WTC11 (cell line): ENCODE data around the gene LEF1. TPM values are rescaled to one million over a fixed set of nuclear protein-coding genes. Genes with fewer than 3 reads are reported as not detected.

Experiments
- ATAC-seq: fragments of 200-7000 bp; cut with Tn5 transposase; 2 replicates; pipeline ENCODE4 v1.10.0; 2021; ENCODE audit warnings: mild to moderate bottlenecking, moderate library complexity
- CTCF ChIA-PET: fragments of 300-600 bp; sonication (Branson Sonifier 250); formaldehyde crosslinking; loops from one replicate; lab custom pipeline; 2021; ENCODE audit warnings: antibody characterized with exemption; lab: Charles Lee
- POLR2A ChIA-PET: fragments of 350-600 bp; sonication (Branson Sonifier 250); formaldehyde crosslinking; loops from one replicate; lab custom pipeline; 2021; ENCODE audit warnings: antibody characterized with exemption; lab: Charles Lee
- DNase-seq: peaks from one replicate; pipeline ENCODE4 v3.0.0; 2021; ENCODE audit warnings: low spot score
- H3K27ac Mint-ChIP-seq: 2 replicates; pipeline ENCODE4 v1.8.0; 2021; ENCODE audit warnings: mixed read lengths
- H3K27me3 Mint-ChIP-seq: 2 replicates; pipeline ENCODE4 v1.8.0; 2021; ENCODE audit warnings: low read depth, mild to moderate bottlenecking, moderate library complexity, mixed read lengths
- H3K36me3 Mint-ChIP-seq: 2 replicates; pipeline ENCODE4 v1.8.0; 2021; ENCODE audit warnings: mixed read lengths
- H3K4me1 Mint-ChIP-seq: 2 replicates; pipeline ENCODE4 v1.8.0; 2022; ENCODE audit warnings: mixed read lengths
- H3K4me3 Mint-ChIP-seq: 2 replicates; pipeline ENCODE4 v1.8.0; 2021; ENCODE audit warnings: mild to moderate bottlenecking, moderate library complexity, mixed read lengths
- H3K9me3 Mint-ChIP-seq: 2 replicates; pipeline ENCODE4 v1.8.0; 2021; ENCODE audit warnings: mixed read lengths
- ATF1 ChIP-seq: sonication (generic); formaldehyde crosslinking; IDR thresholded peaks from 2 replicates; pipeline ENCODE4 v1.8.1; 2023; ENCODE audit warnings: mild to moderate bottlenecking, moderate library complexity, missing genetic modification reagents
- ELF4 ChIP-seq: sonication (generic); formaldehyde crosslinking; IDR thresholded peaks from 2 replicates; pipeline ENCODE4 v1.8.1; 2022; ENCODE audit warnings: low read depth, mild to moderate bottlenecking, moderate library complexity, missing genetic modification reagents
- FOXP1 ChIP-seq: sonication (generic); formaldehyde crosslinking; IDR thresholded peaks from 2 replicates; pipeline ENCODE4 v1.8.0; 2022; ENCODE audit warnings: missing genetic modification reagents, mild to moderate bottlenecking, moderate library complexity, borderline replicate concordance
- GABPB1 ChIP-seq: sonication (generic); formaldehyde crosslinking; IDR thresholded peaks from 2 replicates; pipeline ENCODE4 v1.8.1; 2023; ENCODE audit warnings: mild to moderate bottlenecking, missing genetic modification reagents
- GTF2I ChIP-seq: fragments of 250-450 bp; sonication (Bioruptor Pico); conservative IDR thresholded peaks from 2 replicates; pipeline ENCODE4 v1.4.0; 2021; ENCODE audit warnings: mild to moderate bottlenecking
- IRF2 ChIP-seq: sonication (generic); formaldehyde crosslinking; IDR thresholded peaks from 2 replicates; pipeline ENCODE4 v1.8.0; 2022; ENCODE audit warnings: low read depth, missing genetic modification reagents, borderline replicate concordance
- JAZF1 ChIP-seq: fragments of 250-450 bp; sonication (Bioruptor Pico); IDR thresholded peaks from 2 replicates; pipeline ENCODE4 v1.9.0; 2021; ENCODE audit warnings: moderate library complexity, mild to moderate bottlenecking, inconsistent platforms
- KAT7 ChIP-seq: sonication (generic); formaldehyde crosslinking; IDR thresholded peaks from 2 replicates; pipeline ENCODE4 v1.8.1; 2023; ENCODE audit warnings: missing genetic modification reagents, mild to moderate bottlenecking, borderline replicate concordance
- MXD4 ChIP-seq: fragments of 250-450 bp; sonication (Bioruptor Pico); IDR thresholded peaks from 2 replicates; pipeline ENCODE4 v1.8.0; 2021; ENCODE audit warnings: mild to moderate bottlenecking, moderate library complexity, borderline replicate concordance
- NR1H2 ChIP-seq: sonication (generic); formaldehyde crosslinking; IDR thresholded peaks from 2 replicates; pipeline ENCODE4 v1.9.0; 2021; ENCODE audit warnings: mild to moderate bottlenecking, moderate library complexity, missing genetic modification reagents
- OVOL2 ChIP-seq: fragments of 250-450 bp; sonication (Bioruptor Pico); IDR thresholded peaks from 2 replicates; pipeline ENCODE4 v1.9.0; 2021; ENCODE audit warnings: mild to moderate bottlenecking, borderline replicate concordance
- SMAD4 ChIP-seq: sonication (generic); formaldehyde crosslinking; IDR thresholded peaks from 2 replicates; pipeline ENCODE4 v1.8.0; 2022; ENCODE audit warnings: mild to moderate bottlenecking, missing genetic modification reagents
- SOX15 ChIP-seq: fragments of 250-450 bp; sonication (Bioruptor Pico); IDR thresholded peaks from 2 replicates; pipeline ENCODE4 v1.9.0; 2021; ENCODE audit warnings: mild to moderate bottlenecking
- SP1 ChIP-seq: sonication (generic); formaldehyde crosslinking; conservative IDR thresholded peaks from 2 replicates; pipeline ENCODE4 v1.8.1; 2022; ENCODE audit warnings: missing genetic modification reagents
- TCF7 ChIP-seq: sonication (generic); formaldehyde crosslinking; IDR thresholded peaks from 2 replicates; pipeline ENCODE4 v1.8.0; 2022; ENCODE audit warnings: mild to moderate bottlenecking, low read depth, missing genetic modification reagents, moderate library complexity
- TEAD4 ChIP-seq: sonication (generic); formaldehyde crosslinking; IDR thresholded peaks from 2 replicates; pipeline ENCODE4 v1.8.0; 2022; ENCODE audit warnings: mild to moderate bottlenecking, missing genetic modification reagents
- TP53 ChIP-seq: sonication (generic); formaldehyde crosslinking; IDR thresholded peaks from 2 replicates; pipeline ENCODE4 v1.8.1; 2023; ENCODE audit warnings: mild to moderate bottlenecking, missing genetic modification reagents
- ZNF263 ChIP-seq: sonication (generic); formaldehyde crosslinking; IDR thresholded peaks from 2 replicates; pipeline ENCODE4 v1.8.1; 2022; ENCODE audit warnings: low read depth, mild to moderate bottlenecking, moderate library complexity, missing genetic modification reagents
- ZNF423 ChIP-seq: fragments of 250-450 bp; sonication (Bioruptor Pico); IDR thresholded peaks from 2 replicates; pipeline ENCODE4 v2.1.2; 2022; ENCODE audit warnings: mild to moderate bottlenecking, moderate library complexity
- ZNF671 ChIP-seq: fragments of 250-450 bp; sonication (Bioruptor Pico); IDR thresholded peaks from 2 replicates; pipeline ENCODE4 v1.8.0; 2021; ENCODE audit warnings: mild to moderate bottlenecking
- total RNA-seq: library from RNA; stranded (reverse); gene quantifications from 3 replicates; pipeline ENCODE4 v1.2.3, GENCODE V29; 2021
- TF ChIP-seq, protein P1 (sequence below): sonication (generic); formaldehyde crosslinking; IDR thresholded peaks from 2 replicates; pipeline ENCODE4 v1.8.0; 2023; ENCODE audit warnings: mild to moderate bottlenecking, missing genetic modification reagents
- TF ChIP-seq, protein P2 (sequence below): sonication (generic); formaldehyde crosslinking; IDR thresholded peaks from 2 replicates; pipeline ENCODE4 v1.8.1; 2023; ENCODE audit warnings: mild to moderate bottlenecking, missing genetic modification reagents, moderate library complexity
- TF ChIP-seq, protein P3 (sequence below): sonication (generic); formaldehyde crosslinking; IDR thresholded peaks from 2 replicates; pipeline ENCODE4 v1.8.1; 2023; ENCODE audit warnings: mild to moderate bottlenecking, missing genetic modification reagents, moderate library complexity
- TF ChIP-seq, protein P4 (sequence below): sonication (generic); formaldehyde crosslinking; IDR thresholded peaks from 2 replicates; pipeline ENCODE4 v1.8.1; 2023; ENCODE audit warnings: mild to moderate bottlenecking, moderate library complexity, missing genetic modification reagents
- TF ChIP-seq, protein P5 (sequence below): fragments of 250-450 bp; sonication (Bioruptor Pico); IDR thresholded peaks from 2 replicates; pipeline ENCODE4 v1.9.0; 2021; ENCODE audit warnings: moderate library complexity, mild to moderate bottlenecking, inconsistent platforms, borderline replicate concordance
- TF ChIP-seq, protein P6 (sequence below): sonication (generic); formaldehyde crosslinking; IDR thresholded peaks from 2 replicates; pipeline ENCODE4 v1.8.1; 2022; ENCODE audit warnings: mild to moderate bottlenecking, missing genetic modification reagents, moderate library complexity, borderline replicate concordance
- TF ChIP-seq, protein P7 (sequence below): sonication (generic); formaldehyde crosslinking; IDR thresholded peaks from 2 replicates; pipeline ENCODE4 v1.8.0; 2022; ENCODE audit warnings: mild to moderate bottlenecking, missing genetic modification reagents

Gene LEF1
- total RNA-seq, 1 experiment from 2014 or later, result 1.3 TPM

DNA sequence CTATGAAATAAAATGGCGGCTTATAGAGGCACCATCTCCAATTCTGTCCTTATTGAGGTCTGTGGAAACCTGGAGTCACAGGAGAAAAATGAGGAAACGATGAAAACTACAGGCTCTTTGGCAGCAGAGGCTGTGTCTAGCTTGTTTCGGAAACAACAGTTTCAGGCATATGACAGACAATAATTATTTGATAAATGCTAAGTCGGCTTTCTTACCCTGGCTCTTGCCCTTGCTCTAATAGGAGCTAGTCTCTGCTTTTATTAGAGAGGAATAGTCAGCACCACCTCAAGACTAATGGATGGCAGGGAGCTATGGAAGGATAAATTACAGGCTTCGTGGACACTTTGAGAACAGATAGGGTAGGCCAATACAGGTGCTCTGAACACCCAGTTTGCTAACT lies 154.8 kb downstream of the LEF1 start:
- no peak overlapping the region for H3K4me3 Mint-ChIP-seq
- peaks cover 5% of the 10 kb centered on the region; the same call in 1 of the 2 replicates for H3K4me1 Mint-ChIP-seq
- DNase-seq, result no peak
- H3K36me3 Mint-ChIP-seq, result peaks cover 59% of the 10 kb centered on the region
- TF ChIP-seq KAT7 (no peak), ZNF423 (CRISPR knock-in tag) (no peak), GABPB1 (CRISPR knock-in tag) (no peak), FOXP1 (CRISPR knock-in tag) (no peak), GTF2I (CRISPR knock-in tag) (no peak), TEAD4 (CRISPR knock-in tag) (no peak), TP53 (CRISPR knock-in tag) (no peak), SP1 (CRISPR knock-in tag) (no peak), ZNF671 (CRISPR knock-in tag) (no peak), JAZF1 (no peak), MXD4 (CRISPR knock-in tag) (no peak), ATF1 (no peak), IRF2 (CRISPR knock-in tag) (no peak), ZNF263 (CRISPR knock-in tag) (no peak)
- TF ChIP-seq, protein P1, sequence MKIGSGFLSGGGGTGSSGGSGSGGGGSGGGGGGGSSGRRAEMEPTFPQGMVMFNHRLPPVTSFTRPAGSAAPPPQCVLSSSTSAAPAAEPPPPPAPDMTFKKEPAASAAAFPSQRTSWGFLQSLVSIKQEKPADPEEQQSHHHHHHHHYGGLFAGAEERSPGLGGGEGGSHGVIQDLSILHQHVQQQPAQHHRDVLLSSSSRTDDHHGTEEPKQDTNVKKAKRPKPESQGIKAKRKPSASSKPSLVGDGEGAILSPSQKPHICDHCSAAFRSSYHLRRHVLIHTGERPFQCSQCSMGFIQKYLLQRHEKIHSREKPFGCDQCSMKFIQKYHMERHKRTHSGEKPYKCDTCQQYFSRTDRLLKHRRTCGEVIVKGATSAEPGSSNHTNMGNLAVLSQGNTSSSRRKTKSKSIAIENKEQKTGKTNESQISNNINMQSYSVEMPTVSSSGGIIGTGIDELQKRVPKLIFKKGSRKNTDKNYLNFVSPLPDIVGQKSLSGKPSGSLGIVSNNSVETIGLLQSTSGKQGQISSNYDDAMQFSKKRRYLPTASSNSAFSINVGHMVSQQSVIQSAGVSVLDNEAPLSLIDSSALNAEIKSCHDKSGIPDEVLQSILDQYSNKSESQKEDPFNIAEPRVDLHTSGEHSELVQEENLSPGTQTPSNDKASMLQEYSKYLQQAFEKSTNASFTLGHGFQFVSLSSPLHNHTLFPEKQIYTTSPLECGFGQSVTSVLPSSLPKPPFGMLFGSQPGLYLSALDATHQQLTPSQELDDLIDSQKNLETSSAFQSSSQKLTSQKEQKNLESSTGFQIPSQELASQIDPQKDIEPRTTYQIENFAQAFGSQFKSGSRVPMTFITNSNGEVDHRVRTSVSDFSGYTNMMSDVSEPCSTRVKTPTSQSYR (CRISPR knock-in tag), result no peak
- TF ChIP-seq, protein P2, sequence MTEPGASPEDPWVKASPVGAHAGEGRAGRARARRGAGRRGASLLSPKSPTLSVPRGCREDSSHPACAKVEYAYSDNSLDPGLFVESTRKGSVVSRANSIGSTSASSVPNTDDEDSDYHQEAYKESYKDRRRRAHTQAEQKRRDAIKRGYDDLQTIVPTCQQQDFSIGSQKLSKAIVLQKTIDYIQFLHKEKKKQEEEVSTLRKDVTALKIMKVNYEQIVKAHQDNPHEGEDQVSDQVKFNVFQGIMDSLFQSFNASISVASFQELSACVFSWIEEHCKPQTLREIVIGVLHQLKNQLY, result no peak
- TF ChIP-seq, protein P3, sequence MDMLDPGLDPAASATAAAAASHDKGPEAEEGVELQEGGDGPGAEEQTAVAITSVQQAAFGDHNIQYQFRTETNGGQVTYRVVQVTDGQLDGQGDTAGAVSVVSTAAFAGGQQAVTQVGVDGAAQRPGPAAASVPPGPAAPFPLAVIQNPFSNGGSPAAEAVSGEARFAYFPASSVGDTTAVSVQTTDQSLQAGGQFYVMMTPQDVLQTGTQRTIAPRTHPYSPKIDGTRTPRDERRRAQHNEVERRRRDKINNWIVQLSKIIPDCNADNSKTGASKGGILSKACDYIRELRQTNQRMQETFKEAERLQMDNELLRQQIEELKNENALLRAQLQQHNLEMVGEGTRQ (CRISPR knock-in tag), result no peak
- TF ChIP-seq, protein P4, sequence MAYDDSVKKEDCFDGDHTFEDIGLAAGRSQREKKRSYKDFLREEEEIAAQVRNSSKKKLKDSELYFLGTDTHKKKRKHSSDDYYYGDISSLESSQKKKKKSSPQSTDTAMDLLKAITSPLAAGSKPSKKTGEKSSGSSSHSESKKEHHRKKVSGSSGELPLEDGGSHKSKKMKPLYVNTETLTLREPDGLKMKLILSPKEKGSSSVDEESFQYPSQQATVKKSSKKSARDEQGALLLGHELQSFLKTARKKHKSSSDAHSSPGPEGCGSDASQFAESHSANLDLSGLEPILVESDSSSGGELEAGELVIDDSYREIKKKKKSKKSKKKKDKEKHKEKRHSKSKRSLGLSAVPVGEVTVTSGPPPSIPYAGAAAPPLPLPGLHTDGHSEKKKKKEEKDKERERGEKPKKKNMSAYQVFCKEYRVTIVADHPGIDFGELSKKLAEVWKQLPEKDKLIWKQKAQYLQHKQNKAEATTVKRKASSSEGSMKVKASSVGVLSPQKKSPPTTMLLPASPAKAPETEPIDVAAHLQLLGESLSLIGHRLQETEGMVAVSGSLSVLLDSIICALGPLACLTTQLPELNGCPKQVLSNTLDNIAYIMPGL (CRISPR knock-in tag), result no peak
- TF ChIP-seq, all 79 proteins: peak for 0
- Mint-ChIP-seq H3K9me3 (0 out of 2 replicates have a peak, but pooled peaks cover 7% of the 10 kb centered on the region), H3K27me3 (no peaks in the 10 kb centered on the region), H3K27ac (no peak overlapping the region)
- POLR2A ChIA-PET, result interaction anchor here (0.5 kb wide), 1 partner anchor 1690 kb away, joined by 4 read pairs; no protein-coding TSS in a partner anchor
- CTCF ChIA-PET, result no interaction called here
- ATAC-seq, result no peak

DNA sequence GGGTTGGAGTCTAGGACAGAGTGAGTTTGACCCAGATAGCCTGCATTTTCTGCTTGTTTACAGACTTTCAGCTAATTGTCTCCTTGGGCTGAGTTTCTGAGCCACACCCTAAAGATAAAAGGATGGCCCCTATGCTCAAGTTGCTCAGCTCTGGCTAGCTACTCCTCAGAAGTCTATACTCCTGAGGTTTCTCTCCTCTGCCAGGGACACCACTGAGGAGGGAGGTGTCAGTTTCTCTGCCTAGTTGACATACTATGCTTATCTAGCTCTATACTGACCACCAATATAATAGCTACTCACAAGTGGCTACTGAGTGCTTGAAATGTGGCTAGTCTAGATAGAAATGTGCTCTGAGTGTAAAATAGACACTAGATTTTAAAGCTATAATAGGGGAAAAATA lies 155.4 kb downstream of the LEF1 start:
- no peak overlapping the region for H3K27ac Mint-ChIP-seq
- H3K4me3 Mint-ChIP-seq, result no peak overlapping the region
- ATAC-seq (no peak), DNase-seq (no peak)
- H3K4me1 Mint-ChIP-seq, result peaks cover 5% of the 10 kb centered on the region; the same call in 1 of the 2 replicates
- ChIA-PET POLR2A (no interaction called here), CTCF (no interaction called here)
- no peaks in the 10 kb centered on the region for H3K27me3 Mint-ChIP-seq
- 0 out of 2 replicates have a peak, but pooled peaks cover 7% of the 10 kb centered on the region for H3K9me3 Mint-ChIP-seq
- H3K36me3 Mint-ChIP-seq, result peaks cover 62% of the 10 kb centered on the region
- TF ChIP-seq NR1H2 (no peak), GABPB1 (CRISPR knock-in tag) (no peak), ELF4 (CRISPR knock-in tag) (no peak), OVOL2 (CRISPR knock-in tag) (no peak), SOX15 (CRISPR knock-in tag) (no peak), KAT7 (no peak), SMAD4 (no peak), SP1 (CRISPR knock-in tag) (no peak), TCF7 (CRISPR knock-in tag) (no peak)
- TF ChIP-seq, protein P3 (CRISPR knock-in tag), result no peak
- TF ChIP-seq, protein P5, sequence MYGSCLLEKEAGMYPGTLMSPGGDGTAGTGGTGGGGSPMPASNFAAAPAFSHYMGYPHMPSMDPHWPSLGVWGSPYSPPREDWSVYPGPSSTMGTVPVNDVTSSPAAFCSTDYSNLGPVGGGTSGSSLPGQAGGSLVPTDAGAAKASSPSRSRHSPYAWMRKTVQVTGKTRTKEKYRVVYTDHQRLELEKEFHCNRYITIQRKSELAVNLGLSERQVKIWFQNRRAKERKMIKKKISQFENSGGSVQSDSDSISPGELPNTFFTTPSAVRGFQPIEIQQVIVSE (CRISPR knock-in tag), result no peak
- TF ChIP-seq, protein P6, sequence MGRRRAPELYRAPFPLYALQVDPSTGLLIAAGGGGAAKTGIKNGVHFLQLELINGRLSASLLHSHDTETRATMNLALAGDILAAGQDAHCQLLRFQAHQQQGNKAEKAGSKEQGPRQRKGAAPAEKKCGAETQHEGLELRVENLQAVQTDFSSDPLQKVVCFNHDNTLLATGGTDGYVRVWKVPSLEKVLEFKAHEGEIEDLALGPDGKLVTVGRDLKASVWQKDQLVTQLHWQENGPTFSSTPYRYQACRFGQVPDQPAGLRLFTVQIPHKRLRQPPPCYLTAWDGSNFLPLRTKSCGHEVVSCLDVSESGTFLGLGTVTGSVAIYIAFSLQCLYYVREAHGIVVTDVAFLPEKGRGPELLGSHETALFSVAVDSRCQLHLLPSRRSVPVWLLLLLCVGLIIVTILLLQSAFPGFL (CRISPR knock-in tag), result no peak
- TF ChIP-seq, protein P7, sequence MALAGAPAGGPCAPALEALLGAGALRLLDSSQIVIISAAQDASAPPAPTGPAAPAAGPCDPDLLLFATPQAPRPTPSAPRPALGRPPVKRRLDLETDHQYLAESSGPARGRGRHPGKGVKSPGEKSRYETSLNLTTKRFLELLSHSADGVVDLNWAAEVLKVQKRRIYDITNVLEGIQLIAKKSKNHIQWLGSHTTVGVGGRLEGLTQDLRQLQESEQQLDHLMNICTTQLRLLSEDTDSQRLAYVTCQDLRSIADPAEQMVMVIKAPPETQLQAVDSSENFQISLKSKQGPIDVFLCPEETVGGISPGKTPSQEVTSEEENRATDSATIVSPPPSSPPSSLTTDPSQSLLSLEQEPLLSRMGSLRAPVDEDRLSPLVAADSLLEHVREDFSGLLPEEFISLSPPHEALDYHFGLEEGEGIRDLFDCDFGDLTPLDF, result no peak
